Uterus (tissue), 4 donors: ENCODE measurements around the gene EVL. TPM values are rescaled to one million over a fixed set of nuclear protein-coding genes. Genes with fewer than 3 reads are reported as not detected.

ENCODE experiments used
- DNase-seq, 2 donors: peaks; one replicate each; pipeline ENCODE4 v3.0.0-alpha.2; 2019 to 2020
- H3K27ac ChIP-seq, 2 donors: fragments of 200-600 bp; sonication (generic); 1 replicate in 1 of 2; 2 replicates in 1 of 2; pipeline ENCODE4 v1.5.1; 2016 to 2018
- H3K27me3 ChIP-seq, 2 donors: fragments of 200-600 bp; sonication (generic); one replicate each; pipeline ENCODE4 v1.5.1; 2018 to 2019; ENCODE audit warnings: control low read depth in 1 of 2
- H3K36me3 ChIP-seq, 2 donors: fragments of 200-600 bp; sonication (generic); one replicate each; pipeline ENCODE4 v1.5.1; 2019; ENCODE audit warnings: control low read depth in 1 of 2
- H3K4me1 ChIP-seq, 2 donors: fragments of 200-600 bp; sonication (generic); one replicate each; pipeline ENCODE4 v1.5.1; 2018 to 2019; ENCODE audit warnings: control low read depth in 1 of 2
- H3K4me3 ChIP-seq, 2 donors: fragments of 200-600 bp; sonication (generic); 1 replicate in 1 of 2; 2 replicates in 1 of 2; pipeline ENCODE4 v1.5.1; 2018 to 2019; ENCODE audit warnings: mild to moderate bottlenecking in 1 of 2
- H3K9me3 ChIP-seq, 2 donors: fragments of 200-600 bp; sonication (generic); one replicate each; pipeline ENCODE4 v1.5.1; 2019; ENCODE audit warnings: control low read depth in 1 of 2
- POLR2A ChIP-seq, 2 donors: fragments of 450-650 bp; IDR thresholded peaks; one replicate each; pipeline ENCODE4 v1.6.1; 2016; ENCODE audit warnings: antibody characterized with exemption in 2 of 2, mild to moderate bottlenecking in 1 of 2, moderate library complexity in 1 of 2
- intact Hi-C: fragments of 100-400 bp; cut with DNase I; formaldehyde crosslinking; loops from one replicate; pipeline ENCODE4 v1.15.1; 2023; ENCODE audit warnings: low total_unique reads
- total RNA-seq, 4 donors: library from RNA; depleted of rRNA in 3 of 4; stranded (reverse); fragments of >200 nt in 3 of 4; gene quantifications; one replicate each; pipeline versions ENCODE4 v1.1.0 to v1.2.4, GENCODE V29; 2014 to 2023
- TF ChIP-seq, protein P1 (sequence below), 4 experiments: fragments of 200-600 bp in 2 of 4; fragments of 450-650 bp in 2 of 4; sonication (generic) in 2 of 4; IDR thresholded peaks; one replicate each; pipeline ENCODE4 v1.5.1; 2016 to 2019; ENCODE audit warnings: antibody characterized with exemption in 4 of 4, mild to moderate bottlenecking in 2 of 4, moderate library complexity in 1 of 4
- donor health status: DM: yes; HTN: yes; CAD: no.

EVL gene
- total RNA-seq, 4 donors from 2014 or later, result 22.1 to 133 (median 67.5) TPM

- Histone ChIP-seq H3K4me1 (peaks cover 0 to 8% of the 10 kb centered on the region in 2 donors), H3K27ac (no peak overlapping the region), H3K27me3 (no peaks in the 10 kb centered on the region), H3K36me3 (no peaks in the 10 kb centered on the region), H3K9me3 (no peaks in the 10 kb centered on the region), H3K4me3 (no peak overlapping the region)
- no peak for DNase-seq
- intact Hi-C loops, result no loop called here
- TF ChIP-seq, protein P1, sequence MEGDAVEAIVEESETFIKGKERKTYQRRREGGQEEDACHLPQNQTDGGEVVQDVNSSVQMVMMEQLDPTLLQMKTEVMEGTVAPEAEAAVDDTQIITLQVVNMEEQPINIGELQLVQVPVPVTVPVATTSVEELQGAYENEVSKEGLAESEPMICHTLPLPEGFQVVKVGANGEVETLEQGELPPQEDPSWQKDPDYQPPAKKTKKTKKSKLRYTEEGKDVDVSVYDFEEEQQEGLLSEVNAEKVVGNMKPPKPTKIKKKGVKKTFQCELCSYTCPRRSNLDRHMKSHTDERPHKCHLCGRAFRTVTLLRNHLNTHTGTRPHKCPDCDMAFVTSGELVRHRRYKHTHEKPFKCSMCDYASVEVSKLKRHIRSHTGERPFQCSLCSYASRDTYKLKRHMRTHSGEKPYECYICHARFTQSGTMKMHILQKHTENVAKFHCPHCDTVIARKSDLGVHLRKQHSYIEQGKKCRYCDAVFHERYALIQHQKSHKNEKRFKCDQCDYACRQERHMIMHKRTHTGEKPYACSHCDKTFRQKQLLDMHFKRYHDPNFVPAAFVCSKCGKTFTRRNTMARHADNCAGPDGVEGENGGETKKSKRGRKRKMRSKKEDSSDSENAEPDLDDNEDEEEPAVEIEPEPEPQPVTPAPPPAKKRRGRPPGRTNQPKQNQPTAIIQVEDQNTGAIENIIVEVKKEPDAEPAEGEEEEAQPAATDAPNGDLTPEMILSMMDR (IDR thresholded peaks at IDR 0.05), result no peak
- TF ChIP-seq POLR2A (IDR thresholded peaks at IDR 0.05), result no peak
These were observed 32.9 kb downstream of the EVL start for GRCh38 chr14:100098171-100098570.

DNA sequence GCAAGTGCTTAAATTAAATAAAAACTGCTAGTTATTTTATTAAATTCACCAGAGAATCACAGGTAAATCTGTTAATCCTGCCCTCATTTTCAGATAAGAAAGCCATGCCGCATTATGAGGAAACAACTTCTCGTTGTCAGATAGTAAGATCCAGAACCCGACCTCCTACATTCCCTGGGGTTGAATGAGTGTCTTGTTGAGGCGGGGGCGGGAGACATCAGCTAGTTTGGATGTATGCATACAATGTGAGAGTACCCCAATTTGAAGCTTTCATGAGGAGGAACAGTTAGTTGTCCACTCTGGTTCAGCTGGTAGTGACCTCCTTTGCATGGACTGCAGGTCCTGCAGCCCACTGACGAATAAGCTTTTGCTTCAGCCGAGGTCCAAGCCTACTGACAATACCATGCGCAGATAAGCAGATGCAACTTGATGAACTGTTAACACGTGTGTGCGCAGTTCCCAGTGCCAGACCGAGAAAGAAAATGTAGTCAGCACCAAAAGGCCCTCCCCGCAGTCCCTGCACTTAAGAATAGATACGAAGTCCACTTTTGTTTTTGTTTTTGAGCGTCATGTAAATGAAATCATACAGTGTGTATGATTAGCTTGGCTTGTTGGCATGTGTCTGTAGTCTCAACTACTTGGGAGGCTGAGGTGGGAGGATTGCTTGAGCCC, 34.9 kb downstream of the EVL start:
- no peak for DNase-seq
- H3K4me1 ChIP-seq, result peaks cover 0 to 21% of the 10 kb centered on the region in 2 donors
- intact Hi-C loops, result no loop called here
- H3K4me3 ChIP-seq, result no peak overlapping the region
- H3K27me3 ChIP-seq, result no peaks in the 10 kb centered on the region
- H3K9me3 ChIP-seq, result no peaks in the 10 kb centered on the region
- TF ChIP-seq, protein P1 (IDR thresholded peaks at IDR 0.05), result no peak
- TF ChIP-seq POLR2A (IDR thresholded peaks at IDR 0.05), result no peak
- H3K27ac ChIP-seq, result no peak overlapping the region
- H3K36me3 ChIP-seq, result no peaks in the 10 kb centered on the region

GRCh38 chr14:100102156-100102785, 37.0 kb downstream of the EVL start:
- Histone ChIP-seq H3K27me3 (no peaks in the 10 kb centered on the region), H3K4me1 (peaks cover 0 to 29% of the 10 kb centered on the region in 2 donors), H3K4me3 (no peak overlapping the region), H3K27ac (peak overlapping the region; percentile 68 to 87), H3K9me3 (no peaks in the 10 kb centered on the region), H3K36me3 (no peaks in the 10 kb centered on the region)
- no peak for DNase-seq
- TF ChIP-seq POLR2A (IDR thresholded peaks at IDR 0.05), result no peak
- TF ChIP-seq, protein P1 (IDR thresholded peaks at IDR 0.05), result no peak
- intact Hi-C loops, result no loop called here

- H3K9me3 ChIP-seq, result no peaks in the 10 kb centered on the region
- H3K4me1 ChIP-seq, result peaks cover 0 to 29% of the 10 kb centered on the region in 2 donors
- H3K27ac ChIP-seq, result peak overlapping the region; percentile 68 to 87
- H3K4me3 ChIP-seq, result no peak overlapping the region
- intact Hi-C loops, result no loop called here
- no peaks in the 10 kb centered on the region for H3K36me3 ChIP-seq
- no peak for DNase-seq
- H3K27me3 ChIP-seq, result no peaks in the 10 kb centered on the region
- no peak for TF ChIP-seq POLR2A (IDR thresholded peaks at IDR 0.05)
- TF ChIP-seq, protein P1 (IDR thresholded peaks at IDR 0.05), result no peak
These were observed 38.2 kb downstream of the EVL start for GRCh38 chr14:100103250-100104005.

DNA sequence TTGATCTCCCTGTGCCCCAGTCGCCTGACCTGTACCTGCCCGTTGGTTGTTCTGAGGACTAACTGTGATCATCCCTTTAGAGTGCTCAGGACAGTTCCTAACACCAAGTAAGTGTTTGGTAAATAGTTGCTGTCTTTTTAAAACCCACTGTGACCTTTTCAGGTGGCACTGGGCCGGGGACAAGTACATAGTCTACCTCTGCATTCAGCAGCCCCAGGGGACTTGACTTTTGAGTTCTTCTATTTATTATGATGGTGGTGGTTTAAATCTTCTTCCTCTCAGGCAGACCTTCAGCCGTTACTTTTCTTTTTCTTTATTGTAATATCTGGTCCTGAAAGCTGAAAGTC, 38.8 kb downstream of the EVL start:
- no peaks in the 10 kb centered on the region for H3K9me3 ChIP-seq
- no peaks in the 10 kb centered on the region for H3K36me3 ChIP-seq
- no peaks in the 10 kb centered on the region for H3K27me3 ChIP-seq
- peaks cover 0 to 29% of the 10 kb centered on the region in 2 donors for H3K4me1 ChIP-seq
- H3K27ac ChIP-seq, result peak overlapping the region; percentile 68 to 87
- no peak for TF ChIP-seq POLR2A (IDR thresholded peaks at IDR 0.05)
- TF ChIP-seq, protein P1 (IDR thresholded peaks at IDR 0.05), result no peak
- no peak for DNase-seq
- intact Hi-C loops, result no loop called here
- no peak overlapping the region for H3K4me3 ChIP-seq
